KMS-11 (cell line): ENCODE results near the gene SERPINA6.

Experiments used
- H2AFZ ChIP-seq: fragments of 200-600 bp; sonication (generic); 2 replicates; pipeline ENCODE4 v1.6.1; 2016; ENCODE audit warnings: antibody characterized with exemption, mixed run types, low read depth
- H3K27ac ChIP-seq: fragments of 200-600 bp; sonication (generic); 2 replicates; pipeline ENCODE4 v1.6.1; 2016; ENCODE audit warnings: mild to moderate bottlenecking, mixed run types
- H3K27me3 ChIP-seq: fragments of 200-600 bp; sonication (generic); 2 replicates; pipeline ENCODE4 v1.6.1; 2017; ENCODE audit warnings: mild to moderate bottlenecking, low read depth, mixed run types, moderate library complexity; ENCODE audit not compliant: insufficient read depth
- H3K36me3 ChIP-seq: fragments of 200-600 bp; sonication (generic); 2 replicates; pipeline ENCODE4 v1.6.1; 2017; ENCODE audit warnings: mild to moderate bottlenecking, mixed run types; ENCODE audit not compliant: insufficient read depth
- H3K4me1 ChIP-seq: fragments of 200-600 bp; sonication (generic); 2 replicates; pipeline ENCODE4 v1.6.1; 2016; ENCODE audit warnings: mild to moderate bottlenecking, low read depth, mixed run types; ENCODE audit not compliant: poor library complexity, severe bottlenecking
- H3K4me2 ChIP-seq: fragments of 200-600 bp; sonication (generic); 2 replicates; pipeline ENCODE4 v1.7.0; 2016; ENCODE audit warnings: mild to moderate bottlenecking, mixed run types
- H3K4me3 ChIP-seq: fragments of 200-600 bp; sonication (generic); IDR thresholded peaks from 2 replicates; pipeline ENCODE4 v1.6.1; 2017; ENCODE audit warnings: low read depth, low read length, mixed read lengths; ENCODE audit not compliant: insufficient read depth
- H3K79me2 ChIP-seq: fragments of 200-600 bp; sonication (generic); 2 replicates; pipeline ENCODE4 v1.6.1; 2016; ENCODE audit warnings: low read depth, mixed run types; ENCODE audit not compliant: insufficient read depth
- H3K9ac ChIP-seq: fragments of 200-600 bp; sonication (generic); 2 replicates; pipeline ENCODE4 v1.6.1; 2016; ENCODE audit warnings: mild to moderate bottlenecking, mixed run types
- H4K20me1 ChIP-seq: fragments of 200-600 bp; sonication (generic); 2 replicates; pipeline ENCODE4 v1.6.1; 2016; ENCODE audit warnings: mild to moderate bottlenecking, mixed run types; ENCODE audit not compliant: insufficient read depth
- CTCF ChIP-seq: fragments of 200-600 bp; sonication (generic); conservative IDR thresholded peaks from 2 replicates; pipeline ENCODE4 v1.6.1; 2017; ENCODE audit warnings: low read depth, mild to moderate bottlenecking, antibody characterized with exemption, low read length, moderate library complexity, mixed read lengths

The SERPINA6 gene

GRCh38 chr14:94312481-94313246 lies 10.5 kb downstream of the SERPINA6 start:
- Histone ChIP-seq H3K9ac (no peak overlapping the region), H3K27me3 (no peaks in the 10 kb centered on the region), H3K4me2 (no peak overlapping the region), H3K4me1 (no peaks in the 10 kb centered on the region), H3K4me3 (no peak overlapping the region), H2AFZ (no peak overlapping the region), H3K36me3 (no peaks in the 10 kb centered on the region), H4K20me1 (no peaks in the 10 kb centered on the region), H3K79me2 (no peaks in the 10 kb centered on the region), H3K27ac (no peak overlapping the region)
- no peak for TF ChIP-seq CTCF

GRCh38 chr14:94310248-94310647 lies 12.9 kb downstream of the SERPINA6 start:
- Histone ChIP-seq H3K9ac (no peak overlapping the region), H3K4me2 (no peak overlapping the region), H3K27ac (no peak overlapping the region), H4K20me1 (no peaks in the 10 kb centered on the region), H3K27me3 (no peaks in the 10 kb centered on the region), H2AFZ (no peak overlapping the region), H3K36me3 (no peaks in the 10 kb centered on the region), H3K4me3 (no peak overlapping the region), H3K4me1 (no peaks in the 10 kb centered on the region), H3K79me2 (no peaks in the 10 kb centered on the region)
- no peak for TF ChIP-seq CTCF

GRCh38 chr14:94309721-94310120 lies 13.4 kb downstream of the SERPINA6 start:
- H3K27ac ChIP-seq, result no peak overlapping the region
- H2AFZ ChIP-seq, result no peak overlapping the region
- H3K36me3 ChIP-seq, result no peaks in the 10 kb centered on the region
- no peak overlapping the region for H3K4me2 ChIP-seq
- no peak overlapping the region for H3K9ac ChIP-seq
- H3K79me2 ChIP-seq, result no peaks in the 10 kb centered on the region
- no peaks in the 10 kb centered on the region for H4K20me1 ChIP-seq
- no peaks in the 10 kb centered on the region for H3K27me3 ChIP-seq
- no peak for TF ChIP-seq CTCF
- H3K4me1 ChIP-seq, result no peaks in the 10 kb centered on the region
- H3K4me3 ChIP-seq, result no peak overlapping the region

DNA sequence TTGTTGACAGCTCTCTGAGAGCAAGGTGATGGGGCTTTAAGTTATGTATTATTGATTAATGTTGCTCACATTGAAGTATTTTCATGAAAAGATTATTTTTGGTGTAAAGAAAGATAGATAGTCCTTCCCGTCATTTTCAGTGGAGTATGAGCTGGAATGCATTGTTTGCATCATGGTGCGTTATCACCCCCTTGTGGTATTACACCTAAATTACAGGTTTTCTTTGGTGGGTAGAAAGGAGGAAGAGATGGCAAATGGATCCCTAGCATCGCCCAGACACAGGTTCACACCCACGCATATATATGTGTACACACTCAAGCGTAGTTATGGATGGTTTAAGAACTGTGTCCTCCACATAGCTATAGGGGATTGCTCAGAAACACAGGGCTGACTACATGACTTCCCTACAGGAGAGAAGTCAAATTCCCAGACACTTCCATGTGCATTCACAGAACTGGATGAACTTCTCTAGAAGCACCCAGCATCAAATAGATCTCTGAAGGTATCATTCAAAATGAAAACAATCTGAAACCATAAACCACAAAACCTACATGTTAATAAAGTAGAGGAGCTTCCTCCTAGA lies 15.6 kb downstream of the SERPINA6 start:
- Histone ChIP-seq H3K4me1 (no peaks in the 10 kb centered on the region), H3K4me2 (no peak overlapping the region), H3K27ac (no peak overlapping the region), H3K9ac (no peak overlapping the region), H3K4me3 (no peak overlapping the region), H2AFZ (no peak overlapping the region), H3K79me2 (no peaks in the 10 kb centered on the region), H3K27me3 (no peaks in the 10 kb centered on the region), H3K36me3 (no peaks in the 10 kb centered on the region), H4K20me1 (no peaks in the 10 kb centered on the region)
- TF ChIP-seq CTCF, result no peak; the same call in 1 of the 2 replicates
